ENCODE data around the gene NAP1L1.

- TF ChIP-seq CTCF (IDR thresholded peaks at IDR 0.05) (no peak), POLR2A (IDR thresholded peaks at IDR 0.05) (no peak)
These were observed 92.7 kb downstream of the NAP1L1 start for GRCh38 chr12:75991753-75992152.

Data from uterus (tissue), 2 donors.